GM06990 (cell line): ENCODE data around the gene NXPH1.

ENCODE experiments used
- DNase-seq: peaks from one replicate; pipeline ENCODE4 v3.0.0-alpha.2; 2011; ENCODE audit not compliant: insufficient read length; ENCODE audit errors: extremely low read depth
- H3K27me3 ChIP-seq: replicated peaks from 2 replicates; pipeline ENCODE4 v1.6.0; 2011; ENCODE audit warnings: low read length; ENCODE audit not compliant: control insufficient read depth, insufficient read depth
- H3K36me3 ChIP-seq: 2 replicates; pipeline ENCODE4 v1.5.1; 2011; ENCODE audit warnings: low read length; ENCODE audit not compliant: control insufficient read depth, insufficient read depth
- H3K4me3 ChIP-seq: replicated peaks from 2 replicates; pipeline ENCODE4 v1.5.1; 2011; ENCODE audit warnings: low read depth, mild to moderate bottlenecking, control low read depth, low read length
- TF ChIP-seq, protein P1 (sequence below): IDR thresholded peaks from 2 replicates; pipeline ENCODE4 v1.5.1; 2011; ENCODE audit warnings: low read length, control low read depth, mild to moderate bottlenecking, inconsistent platforms; ENCODE audit not compliant: insufficient read depth, poor library complexity, severe bottlenecking

NXPH1 gene

DNA sequence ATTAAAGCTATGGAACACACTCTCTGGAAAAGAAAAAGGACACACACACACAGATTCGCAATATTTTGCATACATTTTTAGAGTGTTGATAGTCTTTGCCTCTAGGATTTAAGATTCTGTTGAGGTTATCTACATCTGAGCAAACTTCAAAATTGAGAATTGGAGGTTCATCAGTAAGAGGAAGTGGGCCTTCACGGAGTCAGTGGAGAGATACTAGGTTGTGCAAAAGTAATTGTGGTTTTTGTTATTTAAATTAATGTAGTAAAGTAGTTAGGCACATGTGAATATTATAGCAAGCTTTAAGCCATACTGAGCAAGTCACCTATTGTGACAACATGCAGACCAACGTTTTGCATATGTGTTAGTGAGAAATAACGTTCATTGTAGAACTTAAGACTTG lies 19.8 kb upstream of the NXPH1 start:
- DNase-seq = no peak
- H3K36me3 ChIP-seq = no peaks in the 10 kb centered on the region
- TF ChIP-seq, protein P1, sequence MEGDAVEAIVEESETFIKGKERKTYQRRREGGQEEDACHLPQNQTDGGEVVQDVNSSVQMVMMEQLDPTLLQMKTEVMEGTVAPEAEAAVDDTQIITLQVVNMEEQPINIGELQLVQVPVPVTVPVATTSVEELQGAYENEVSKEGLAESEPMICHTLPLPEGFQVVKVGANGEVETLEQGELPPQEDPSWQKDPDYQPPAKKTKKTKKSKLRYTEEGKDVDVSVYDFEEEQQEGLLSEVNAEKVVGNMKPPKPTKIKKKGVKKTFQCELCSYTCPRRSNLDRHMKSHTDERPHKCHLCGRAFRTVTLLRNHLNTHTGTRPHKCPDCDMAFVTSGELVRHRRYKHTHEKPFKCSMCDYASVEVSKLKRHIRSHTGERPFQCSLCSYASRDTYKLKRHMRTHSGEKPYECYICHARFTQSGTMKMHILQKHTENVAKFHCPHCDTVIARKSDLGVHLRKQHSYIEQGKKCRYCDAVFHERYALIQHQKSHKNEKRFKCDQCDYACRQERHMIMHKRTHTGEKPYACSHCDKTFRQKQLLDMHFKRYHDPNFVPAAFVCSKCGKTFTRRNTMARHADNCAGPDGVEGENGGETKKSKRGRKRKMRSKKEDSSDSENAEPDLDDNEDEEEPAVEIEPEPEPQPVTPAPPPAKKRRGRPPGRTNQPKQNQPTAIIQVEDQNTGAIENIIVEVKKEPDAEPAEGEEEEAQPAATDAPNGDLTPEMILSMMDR = no peak
- H3K27me3 ChIP-seq = no peaks in the 10 kb centered on the region
- H3K4me3 ChIP-seq = no peak overlapping the region

DNA sequence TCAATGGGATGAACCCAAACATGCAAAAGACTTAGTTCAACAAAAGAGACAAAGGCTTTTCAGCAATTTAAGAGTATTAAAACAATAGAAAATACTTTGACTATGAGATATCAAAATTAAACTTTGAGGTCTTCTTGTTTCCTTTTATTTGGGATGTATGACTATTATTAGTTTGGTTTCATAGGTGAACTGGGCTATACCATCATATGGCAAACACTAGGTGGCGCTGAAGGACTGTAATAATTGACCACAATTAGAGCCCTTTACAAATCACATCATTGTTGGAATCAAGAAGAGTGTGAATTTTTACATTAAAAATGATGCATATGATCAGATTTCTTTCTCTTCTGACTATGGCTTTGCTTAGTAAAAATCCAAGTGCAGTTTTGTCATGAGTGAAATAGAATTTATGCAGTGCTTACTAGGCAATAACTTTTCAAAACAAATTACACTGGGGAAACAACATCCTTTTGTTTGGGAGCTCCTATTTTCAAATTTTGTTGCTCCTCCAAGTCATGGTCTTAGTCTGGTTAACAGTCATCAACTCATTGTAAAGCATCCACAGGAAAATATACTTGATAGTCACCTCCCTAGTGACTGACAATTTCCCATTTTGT lies 14.7 kb upstream of the NXPH1 start:
- no peak for DNase-seq
- TF ChIP-seq, protein P1 = peak; percentile 73
- Histone ChIP-seq H3K36me3 (no peaks in the 10 kb centered on the region), H3K4me3 (no peak overlapping the region), H3K27me3 (no peaks in the 10 kb centered on the region)

DNA sequence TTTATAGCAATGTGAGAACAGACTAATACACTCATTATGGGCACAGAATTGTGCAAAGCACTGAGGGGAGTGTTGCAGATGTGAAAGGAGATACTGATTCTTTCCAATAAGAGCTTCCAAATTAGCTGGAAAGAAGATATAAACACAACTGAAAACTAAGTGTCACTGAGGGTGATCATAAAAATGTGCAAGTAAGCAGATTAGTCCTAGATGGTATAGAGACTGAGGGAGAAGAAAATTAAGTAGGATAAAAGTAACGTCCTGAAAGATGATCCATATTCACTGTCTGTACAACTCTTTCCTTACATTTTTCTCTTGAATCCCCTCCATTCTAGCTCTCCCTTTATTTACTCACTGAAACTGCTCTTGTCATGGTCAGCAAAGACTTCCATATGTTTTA lies 11.2 kb upstream of the NXPH1 start:
- TF ChIP-seq, protein P1 = no peak
- H3K27me3 ChIP-seq = no peaks in the 10 kb centered on the region
- H3K36me3 ChIP-seq = no peaks in the 10 kb centered on the region
- no peak overlapping the region for H3K4me3 ChIP-seq
- DNase-seq = no peak

DNA sequence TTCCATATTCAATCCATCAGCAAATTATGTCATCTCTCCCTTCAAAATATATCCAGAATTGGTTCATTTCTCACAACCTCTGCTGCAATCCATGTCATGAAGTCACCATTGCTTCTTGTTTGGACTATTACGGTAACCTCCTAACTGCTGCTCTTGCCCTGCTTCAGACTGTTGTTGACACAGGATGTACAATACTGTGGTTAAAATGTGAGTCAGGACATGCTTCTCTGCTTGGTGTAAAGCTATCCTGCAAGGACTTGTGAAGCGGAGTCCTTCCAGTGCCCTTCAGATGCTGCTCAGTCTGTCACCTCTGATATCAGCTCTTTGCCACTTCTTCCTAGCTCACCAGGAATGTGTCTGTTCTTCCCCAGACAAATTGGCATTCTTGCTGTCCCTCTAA lies 10.4 kb upstream of the NXPH1 start:
- Histone ChIP-seq H3K36me3 (no peaks in the 10 kb centered on the region), H3K4me3 (no peak overlapping the region), H3K27me3 (no peaks in the 10 kb centered on the region)
- DNase-seq = no peak
- TF ChIP-seq, protein P1 = no peak

DNA sequence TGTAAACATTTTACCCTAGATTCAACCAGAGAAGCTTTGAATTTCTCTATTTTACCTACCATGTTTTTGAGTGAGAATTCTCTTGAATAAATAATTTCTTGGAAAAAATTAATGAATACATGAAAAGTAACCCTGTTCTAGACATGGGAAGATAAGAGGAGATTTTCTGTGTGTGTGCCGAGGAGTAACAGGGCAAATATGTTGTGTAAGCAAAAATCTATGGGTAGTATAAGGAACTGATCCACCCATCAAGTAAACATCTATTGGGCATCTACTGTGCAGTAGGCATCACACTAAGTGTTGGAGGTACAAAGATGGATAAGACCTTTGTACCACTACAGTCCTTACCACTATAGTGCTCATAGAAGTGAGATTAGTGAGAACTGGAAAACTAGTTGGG lies 8.2 kb upstream of the NXPH1 start:
- TF ChIP-seq, protein P1 = no peak
- Histone ChIP-seq H3K36me3 (no peaks in the 10 kb centered on the region), H3K4me3 (no peak overlapping the region), H3K27me3 (no peaks in the 10 kb centered on the region; the same call in 1 of the 2 replicates)
- no peak for DNase-seq

DNA sequence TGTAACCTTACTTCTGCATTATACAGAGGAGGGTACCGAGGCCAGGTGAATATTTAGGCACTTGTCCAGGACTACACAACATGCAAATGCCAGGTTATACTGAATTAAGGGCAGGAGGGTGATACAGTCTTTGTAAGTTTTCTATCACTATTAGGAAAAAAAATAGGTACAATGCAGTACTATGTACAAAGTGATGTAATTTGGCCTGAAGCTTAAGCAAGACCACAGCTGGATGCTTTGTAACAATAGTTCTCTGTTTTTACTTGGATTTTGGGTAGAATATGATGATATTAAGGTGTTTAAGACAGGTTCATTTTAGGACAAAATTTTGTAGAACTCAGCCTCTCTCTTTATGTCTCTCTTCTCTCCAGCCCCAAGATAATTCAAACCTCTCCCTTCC lies 2.8 kb upstream of the NXPH1 start:
- Histone ChIP-seq H3K4me3 (no peak overlapping the region), H3K27me3 (no peaks in the 10 kb centered on the region; the same call in none of the 2 replicates), H3K36me3 (no peaks in the 10 kb centered on the region)
- TF ChIP-seq, protein P1 = no peak
- DNase-seq = no peak
